T-helper 1 cell (primary cell): ENCODE measurements around the gene FCN3.
A peak's percentile ranks its signal among the peaks of the same experiment; 100 is the strongest.
"Not testable (repeated sequence)": the region's sequence is repeated elsewhere in the genome, so short reads cannot be mapped to it uniquely, and the experiment has no call there.

ENCODE experiments used
- DNase-seq, 5 donors: peaks; one replicate each; pipeline ENCODE4 v3.0.0-alpha.2; 2012 to 2020

FCN3 gene

DNA sequence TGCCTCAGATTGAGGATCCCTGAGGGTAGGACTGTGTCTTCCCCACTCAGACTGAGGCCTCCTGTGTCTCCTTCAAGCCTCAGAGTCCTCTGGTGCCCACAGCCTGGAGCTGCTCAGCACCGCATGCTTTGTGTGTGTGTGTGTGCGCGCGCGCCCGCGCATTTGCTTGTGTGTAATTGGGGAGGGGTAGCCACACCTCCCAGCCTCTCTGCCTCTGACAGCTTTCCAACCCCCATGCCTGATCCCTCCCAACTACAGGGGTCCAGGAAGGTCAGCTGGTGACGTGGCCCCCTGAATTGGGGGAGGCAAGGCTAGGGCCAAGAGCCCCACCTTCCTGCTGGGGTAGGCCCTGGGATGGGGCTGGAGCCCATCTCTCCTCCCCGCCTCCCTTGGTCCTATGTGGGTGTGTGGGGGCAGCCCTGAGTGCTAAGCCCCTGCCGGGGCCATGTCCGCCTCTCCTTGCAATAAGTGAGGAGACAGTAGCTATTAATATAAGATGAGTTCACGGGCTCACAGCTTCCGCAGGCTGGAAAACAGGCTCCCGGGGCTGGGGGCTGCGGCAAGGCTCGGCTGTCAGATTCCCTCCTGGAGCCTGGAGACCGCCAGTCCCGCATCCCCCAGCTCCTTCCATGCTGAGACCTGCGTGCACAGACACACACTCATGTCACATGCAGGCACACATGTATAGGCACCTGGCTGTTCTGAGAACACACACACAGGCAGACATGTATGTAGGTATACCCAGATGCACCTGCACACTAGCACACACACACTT is 24.8 kb upstream of the FCN3 start:
- no peak for DNase-seq

DNA sequence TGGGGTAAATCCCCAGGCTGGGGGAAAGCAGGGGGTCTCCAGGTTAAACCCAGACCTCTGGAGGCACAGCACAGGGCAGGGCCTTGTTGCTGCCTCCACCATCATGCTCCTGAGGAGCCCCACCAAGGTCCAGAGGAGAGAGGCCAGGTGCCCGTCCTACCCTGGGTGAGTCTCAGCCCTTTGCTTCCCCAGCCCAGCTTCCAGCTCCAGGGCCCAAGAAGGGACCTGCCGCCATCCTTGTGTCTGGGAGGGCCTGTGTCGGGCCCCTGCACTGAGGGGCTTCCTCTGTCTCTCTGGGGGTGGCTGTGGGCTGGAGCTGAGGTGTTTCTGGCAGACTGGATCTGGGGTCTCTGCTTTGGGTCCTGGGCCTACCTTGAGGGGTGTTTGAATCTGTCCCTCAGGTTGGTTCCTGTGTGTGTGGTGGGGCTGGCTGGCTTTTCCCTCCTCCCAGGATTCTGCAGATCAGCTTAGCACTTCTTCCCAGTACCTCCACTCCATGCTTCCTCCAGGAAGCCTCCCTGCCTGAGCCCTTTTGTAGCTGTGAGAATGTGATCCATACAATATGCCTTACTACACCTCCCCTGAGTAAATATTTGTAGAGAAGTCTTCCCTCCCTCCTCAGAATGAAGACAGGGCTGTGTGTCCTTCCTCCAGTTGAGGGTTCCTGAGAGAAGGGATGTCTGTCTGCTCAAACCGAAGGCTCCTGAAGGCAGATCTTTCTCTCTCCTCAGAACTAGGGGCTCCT is 24.0 kb upstream of the FCN3 start:
- no peak for DNase-seq

DNA sequence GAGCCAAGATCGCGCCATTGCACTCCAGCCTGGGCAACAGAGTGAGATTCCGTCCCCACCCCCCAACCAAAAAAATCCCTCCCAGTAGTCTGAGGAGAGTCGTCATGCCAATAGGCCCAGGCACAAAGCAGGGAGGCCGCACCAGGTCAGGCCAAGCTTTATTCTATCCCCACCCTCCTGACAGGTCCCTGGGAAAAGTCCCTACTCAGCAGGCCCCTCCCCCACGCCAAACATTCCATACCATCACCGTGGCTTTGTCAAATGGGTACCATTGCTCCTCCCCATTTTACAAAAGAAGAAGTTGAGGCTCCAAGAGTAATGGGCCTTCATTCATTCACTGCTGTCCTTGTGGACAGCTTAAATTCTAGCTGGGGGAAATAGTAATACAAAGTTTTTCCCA is 23.1 kb upstream of the FCN3 start:
- DNase-seq, result no peak

DNA sequence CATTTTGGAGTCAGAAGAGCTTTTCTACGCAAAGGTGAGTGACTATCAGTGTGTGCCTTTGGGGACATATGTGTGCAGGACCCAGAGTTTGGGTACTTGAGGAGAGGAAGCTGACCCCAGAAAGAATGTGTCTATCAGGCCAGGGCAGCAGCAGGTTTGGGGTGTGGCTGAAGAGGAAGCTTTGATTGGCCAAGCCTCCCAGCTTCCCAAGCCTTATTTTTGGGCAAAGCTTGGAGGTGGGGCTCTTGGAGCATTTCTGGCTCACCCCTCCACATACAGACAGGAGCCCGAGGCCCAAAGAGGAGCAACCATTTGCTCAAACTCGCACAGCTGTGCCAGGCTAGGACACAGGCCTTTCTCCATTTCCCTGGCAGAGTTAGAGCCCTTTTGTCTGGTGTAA is 22.5 kb upstream of the FCN3 start:
- DNase-seq, result no peak

DNA sequence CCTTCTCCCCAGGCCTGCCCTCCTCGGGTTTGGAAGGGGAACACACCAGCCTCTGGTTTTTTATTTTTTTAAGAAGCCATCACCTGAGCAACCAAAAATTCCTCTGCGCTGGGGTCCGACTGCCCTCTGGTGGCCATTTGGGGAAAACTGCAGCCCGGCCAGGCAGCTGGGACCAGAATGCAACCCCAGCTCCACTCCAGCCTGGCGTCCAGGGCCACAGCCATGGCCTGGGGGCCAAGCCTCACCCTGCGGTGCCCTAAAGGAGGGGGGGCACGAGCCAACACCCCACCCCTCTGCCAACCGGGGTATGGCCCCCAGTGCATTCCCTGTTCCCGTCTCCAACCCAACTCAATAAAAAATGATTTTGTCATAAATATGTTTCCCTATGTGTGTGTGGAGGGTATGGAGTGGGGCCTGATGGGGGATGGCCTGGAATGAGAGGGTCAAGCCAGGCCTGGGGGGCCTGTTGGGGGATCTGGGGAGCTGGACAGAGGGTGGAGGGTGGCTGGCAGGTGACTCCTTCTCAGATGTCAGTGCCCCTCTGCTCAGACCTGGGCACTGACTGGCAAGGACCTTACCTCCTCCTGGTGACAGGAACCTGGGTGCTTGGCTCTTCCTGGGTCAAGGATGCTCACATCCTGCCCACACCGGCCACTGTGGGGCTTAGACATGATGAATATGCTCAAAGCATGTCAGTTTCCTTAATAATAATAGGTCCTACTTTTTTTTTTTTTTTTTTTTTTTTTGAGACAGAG is 21.0 kb upstream of the FCN3 start:
- DNase-seq, result peak; percentile 58 to 75 (median 71)

DNA sequence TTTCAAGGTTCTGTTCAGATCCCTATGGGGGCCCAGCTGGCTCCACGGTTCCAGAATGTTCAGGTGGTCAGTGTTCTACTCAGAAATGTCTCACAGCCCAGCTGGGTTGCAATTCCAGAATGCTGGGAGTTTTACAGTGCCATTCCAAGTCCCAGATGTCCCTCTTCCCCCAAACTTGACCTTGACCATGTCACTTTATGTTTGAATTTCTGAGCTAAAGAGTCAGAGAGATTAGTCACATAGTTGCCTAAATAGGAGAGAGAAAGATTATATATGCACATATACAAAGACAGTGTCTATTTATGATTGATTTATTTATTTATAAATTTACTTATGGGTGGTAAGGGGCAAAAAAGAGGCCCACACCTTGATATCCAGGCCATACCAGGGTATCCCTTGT is 20.3 kb upstream of the FCN3 start:
- no peak for DNase-seq

DNA sequence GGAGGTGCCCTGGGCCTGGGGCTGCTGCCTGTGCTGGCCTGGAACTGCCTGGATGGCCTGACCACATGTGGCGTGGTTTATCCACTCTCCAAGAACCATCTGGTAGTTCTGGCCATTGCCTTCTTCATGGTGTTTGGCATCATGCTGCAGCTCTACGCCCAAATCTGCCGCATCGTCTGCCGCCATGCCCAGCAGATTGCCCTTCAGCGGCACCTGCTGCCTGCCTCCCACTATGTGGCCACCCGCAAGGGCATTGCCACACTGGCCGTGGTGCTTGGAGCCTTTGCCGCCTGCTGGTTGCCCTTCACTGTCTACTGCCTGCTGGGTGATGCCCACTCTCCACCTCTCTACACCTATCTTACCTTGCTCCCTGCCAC is 19.6 kb upstream of the FCN3 start:
- DNase-seq, result no peak

DNA sequence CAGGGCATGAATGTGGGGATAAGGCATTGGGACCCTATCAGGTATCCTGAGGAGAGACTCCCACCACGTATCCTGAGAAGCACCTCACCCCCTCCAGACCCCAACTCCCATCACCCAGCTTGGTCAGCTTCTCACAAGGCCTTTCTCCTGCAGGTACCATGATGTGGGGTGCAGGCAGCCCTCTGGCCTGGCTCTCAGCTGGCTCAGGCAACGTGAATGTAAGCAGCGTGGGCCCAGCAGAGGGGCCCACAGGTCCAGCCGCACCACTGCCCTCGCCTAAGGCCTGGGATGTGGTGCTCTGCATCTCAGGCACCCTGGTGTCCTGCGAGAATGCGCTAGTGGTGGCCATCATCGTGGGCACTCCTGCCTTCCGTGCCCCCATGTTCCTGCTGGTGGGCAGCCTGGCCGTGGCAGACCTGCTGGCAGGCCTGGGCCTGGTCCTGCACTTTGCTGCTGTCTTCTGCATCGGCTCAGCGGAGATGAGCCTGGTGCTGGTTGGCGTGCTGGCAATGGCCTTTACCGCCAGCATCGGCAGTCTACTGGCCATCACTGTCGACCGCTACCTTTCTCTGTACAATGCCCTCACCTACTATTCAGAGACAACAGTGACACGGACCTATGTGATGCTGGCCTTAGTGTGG is 19.1 kb upstream of the FCN3 start:
- no peak for DNase-seq

DNA sequence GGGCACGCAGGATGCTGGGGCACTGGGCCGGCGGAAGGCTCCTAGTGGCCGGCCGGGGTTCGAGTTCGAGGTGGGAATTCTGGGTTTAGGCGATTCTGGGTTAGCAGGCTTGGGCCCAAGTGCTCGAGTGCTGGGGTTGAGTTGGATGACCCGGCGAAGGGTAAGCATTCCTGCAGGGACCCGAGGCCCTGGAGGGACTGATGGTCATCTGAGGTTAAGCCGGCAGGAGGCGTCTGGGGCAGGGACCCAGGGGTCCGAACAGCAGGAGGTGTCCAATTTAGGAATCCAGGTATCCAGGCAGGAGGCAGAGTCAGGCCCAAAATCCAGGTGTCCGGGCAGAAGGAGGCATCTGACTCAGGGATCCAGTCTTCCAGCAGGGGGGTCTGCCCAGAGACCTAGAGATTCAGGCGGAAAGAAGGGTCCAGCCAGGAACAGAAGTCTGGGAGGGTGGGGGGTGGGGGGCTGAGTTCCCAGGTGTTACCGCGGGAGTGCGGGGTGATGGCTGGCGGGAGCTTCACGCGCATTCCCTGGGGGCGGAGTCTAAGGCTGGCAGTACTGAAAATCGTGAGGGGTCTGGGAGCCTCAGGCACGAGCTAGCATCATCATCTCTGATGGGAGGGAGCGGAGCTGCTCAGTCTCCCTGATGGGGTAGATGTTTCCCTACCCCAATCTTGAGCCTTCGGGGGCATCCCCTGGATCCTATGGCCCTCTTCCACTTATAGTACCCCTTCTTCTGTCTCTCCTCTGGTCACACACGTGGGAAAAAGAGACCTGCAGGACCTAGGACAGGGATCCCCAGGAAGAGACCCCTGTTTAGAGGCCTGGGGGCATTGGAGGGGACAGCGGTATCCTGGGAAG is 18.4 kb upstream of the FCN3 start:
- no peak for DNase-seq

DNA sequence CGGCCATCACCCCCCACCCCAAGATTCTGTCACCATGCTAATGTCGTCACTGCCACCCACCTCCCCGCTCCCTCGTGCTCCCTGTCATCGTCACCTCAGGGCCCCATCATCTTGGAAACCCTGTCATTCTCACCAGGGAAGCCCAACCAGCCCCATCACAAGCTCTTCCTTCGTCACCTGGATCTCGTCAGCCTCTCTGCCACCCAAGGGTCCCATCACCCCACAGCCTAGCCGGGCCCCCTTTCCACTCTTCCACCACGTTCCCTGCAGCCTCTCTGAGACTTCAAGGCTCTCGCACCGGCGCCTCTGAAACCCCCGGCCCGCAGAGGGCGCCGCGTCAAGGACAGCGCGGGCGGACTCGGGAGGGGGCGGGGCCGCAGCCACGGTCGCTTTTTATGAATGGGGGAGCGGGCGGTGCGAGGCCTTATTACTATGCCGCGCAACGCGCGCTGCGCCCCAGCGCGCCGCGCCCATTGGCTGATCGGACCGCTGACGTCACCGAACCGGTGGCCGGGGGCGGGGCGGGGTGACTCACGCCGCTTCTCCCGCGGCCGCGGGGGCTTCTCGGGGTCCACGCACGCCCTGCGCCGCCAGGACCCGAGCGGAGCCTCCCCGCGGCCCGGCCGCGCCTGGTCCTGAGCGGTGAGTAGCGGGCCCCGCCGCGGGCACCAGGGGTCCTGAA is 17.6 kb upstream of the FCN3 start, which contains the start of gene GPR3:
TSS of gene GPR3 (plus strand) at position 527 of the 682 bp plus-strand sequence. CDS start 1,177 bp downstream, outside the sequence.
- peak; percentile 89 to 93 (median 92) for DNase-seq

DNA sequence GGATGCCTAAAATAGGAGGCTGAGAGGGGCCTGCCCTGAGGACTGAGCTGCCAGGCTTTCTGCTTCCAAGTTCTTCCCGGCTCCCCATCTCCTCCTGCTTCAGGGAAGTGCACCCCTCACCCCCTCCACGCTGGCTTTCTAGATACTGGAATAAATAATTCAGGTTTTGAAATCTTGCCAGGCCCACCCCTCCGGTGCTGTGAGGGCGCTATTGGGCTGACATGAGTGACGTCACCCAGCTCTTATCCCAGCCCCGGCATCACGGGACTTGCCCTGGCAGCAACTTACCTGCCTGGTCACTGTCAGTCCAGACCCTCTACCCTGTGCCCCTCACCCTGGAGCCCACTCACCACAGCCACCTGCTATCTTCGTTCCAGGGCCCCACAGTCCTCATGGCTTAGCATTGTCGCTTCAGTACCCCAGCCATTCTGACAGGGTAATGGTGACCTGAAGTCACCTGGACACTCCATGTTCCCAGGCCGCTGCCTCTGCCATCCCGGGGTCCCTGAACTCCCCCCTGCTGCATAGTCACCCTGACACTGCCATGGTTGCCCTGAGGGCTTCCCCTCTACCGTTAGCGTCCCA is 17.0 kb upstream of the FCN3 start:
- DNase-seq, result peak in 2 of 5 donors; percentile 11 to 21

DNA sequence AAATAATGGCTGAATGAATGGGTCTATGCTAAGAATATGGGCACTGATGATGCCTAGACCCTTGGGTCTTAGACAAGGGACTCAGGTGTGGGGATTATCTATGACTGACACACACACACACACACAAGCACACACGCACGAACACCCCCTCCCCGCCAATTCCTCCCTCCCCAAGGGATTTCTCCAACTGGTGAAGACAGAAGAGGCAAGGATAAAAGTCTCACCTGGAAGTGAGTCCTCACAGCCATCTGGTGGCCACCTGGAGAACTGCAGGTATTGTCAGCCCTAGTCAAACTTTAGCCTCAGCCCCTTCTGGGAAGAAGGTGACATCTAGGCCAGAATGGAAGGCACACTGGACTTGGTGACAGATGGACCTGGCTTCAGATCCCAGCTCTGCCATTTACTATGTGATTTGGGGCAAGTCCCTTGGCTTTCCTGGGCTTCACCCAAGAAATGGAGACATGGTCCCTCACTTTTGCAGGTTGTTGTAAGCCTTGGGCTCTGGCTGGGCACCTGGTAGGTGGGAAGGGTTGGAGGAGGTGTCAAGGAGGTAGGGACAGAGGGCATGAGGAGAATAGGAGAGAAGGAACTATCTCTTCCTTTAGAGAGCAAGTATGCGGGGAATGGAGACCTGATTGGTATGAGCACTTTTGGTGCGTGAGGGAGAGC is 13.8 kb upstream of the FCN3 start:
- DNase-seq, result peak; percentile 48 to 76 (median 62)

DNA sequence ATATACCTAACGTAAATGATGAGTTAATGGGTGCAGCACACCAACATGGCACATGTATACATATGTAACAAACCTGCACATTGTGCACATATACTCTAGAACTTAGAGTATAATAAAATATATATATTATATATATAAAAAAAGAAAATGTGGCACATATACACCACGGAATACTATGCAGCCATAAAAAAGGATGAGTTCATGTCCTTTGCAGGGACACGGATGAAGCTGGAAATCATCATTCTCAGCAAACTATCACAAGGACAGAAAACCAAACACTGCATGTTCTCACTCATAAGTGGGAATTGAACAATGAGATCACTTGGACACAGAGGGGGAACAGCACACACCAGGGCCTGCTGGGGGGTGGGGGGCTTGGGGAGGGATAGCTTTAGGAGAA is 10.2 kb upstream of the FCN3 start:
- not testable (repeated sequence) for DNase-seq

DNA sequence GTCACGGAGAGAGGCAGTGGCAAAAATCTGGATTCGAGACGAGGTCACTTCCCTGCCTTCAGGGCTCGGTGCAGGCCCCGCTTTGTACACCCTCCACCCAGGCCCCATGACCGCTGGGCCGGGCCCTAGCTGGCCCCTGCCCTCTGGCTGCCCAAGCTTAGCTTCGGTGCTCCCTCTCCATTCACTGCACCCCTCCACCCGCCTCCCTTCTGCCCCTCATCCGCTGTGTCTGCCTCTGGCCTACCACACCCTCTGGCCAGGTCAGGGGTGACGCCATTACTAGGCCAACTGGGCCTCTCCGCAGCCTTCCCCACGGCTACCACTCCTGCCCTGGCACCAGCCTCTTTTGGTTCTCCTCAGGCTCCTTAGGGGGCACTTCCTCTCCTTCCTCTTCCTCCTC is 9.0 kb upstream of the FCN3 start:
- DNase-seq, result no peak

DNA sequence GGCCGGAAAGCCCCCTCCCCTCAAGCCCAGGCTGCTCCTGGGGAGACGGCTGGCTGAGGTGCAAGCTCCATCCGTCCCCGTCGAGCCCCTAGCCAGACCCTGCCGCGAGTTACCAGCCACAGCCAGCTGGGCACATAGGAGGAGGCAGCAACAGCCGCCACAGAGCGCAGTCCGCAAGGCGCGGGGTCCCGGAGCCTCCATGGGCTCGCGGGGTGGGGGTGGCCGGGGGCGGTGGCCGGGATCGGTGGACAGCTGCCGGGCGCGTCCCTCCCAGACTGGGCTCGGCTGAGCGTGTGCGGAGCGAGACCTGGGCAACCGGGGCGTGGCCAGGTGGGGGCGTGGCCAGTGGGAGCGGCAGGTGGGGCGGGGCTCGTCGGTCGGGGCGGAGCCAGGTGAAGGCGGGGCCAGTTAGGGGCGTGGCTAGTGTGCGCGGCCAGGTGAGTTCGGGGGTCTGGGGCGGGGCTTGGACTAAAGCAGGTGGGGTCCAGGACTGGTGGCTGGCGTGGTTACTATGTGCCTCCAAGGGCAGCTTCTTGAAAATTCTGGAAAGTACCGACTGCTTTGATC is 8.5 kb upstream of the FCN3 start, which contains the start of gene CD164L2:
TSS of gene CD164L2 (minus strand) at position 295 of the 567 bp plus-strand sequence. CDS start at position 201, 94 bp downstream.
- peak in 3 of 5 donors; percentile 38 to 47 (median 41) for DNase-seq

DNA sequence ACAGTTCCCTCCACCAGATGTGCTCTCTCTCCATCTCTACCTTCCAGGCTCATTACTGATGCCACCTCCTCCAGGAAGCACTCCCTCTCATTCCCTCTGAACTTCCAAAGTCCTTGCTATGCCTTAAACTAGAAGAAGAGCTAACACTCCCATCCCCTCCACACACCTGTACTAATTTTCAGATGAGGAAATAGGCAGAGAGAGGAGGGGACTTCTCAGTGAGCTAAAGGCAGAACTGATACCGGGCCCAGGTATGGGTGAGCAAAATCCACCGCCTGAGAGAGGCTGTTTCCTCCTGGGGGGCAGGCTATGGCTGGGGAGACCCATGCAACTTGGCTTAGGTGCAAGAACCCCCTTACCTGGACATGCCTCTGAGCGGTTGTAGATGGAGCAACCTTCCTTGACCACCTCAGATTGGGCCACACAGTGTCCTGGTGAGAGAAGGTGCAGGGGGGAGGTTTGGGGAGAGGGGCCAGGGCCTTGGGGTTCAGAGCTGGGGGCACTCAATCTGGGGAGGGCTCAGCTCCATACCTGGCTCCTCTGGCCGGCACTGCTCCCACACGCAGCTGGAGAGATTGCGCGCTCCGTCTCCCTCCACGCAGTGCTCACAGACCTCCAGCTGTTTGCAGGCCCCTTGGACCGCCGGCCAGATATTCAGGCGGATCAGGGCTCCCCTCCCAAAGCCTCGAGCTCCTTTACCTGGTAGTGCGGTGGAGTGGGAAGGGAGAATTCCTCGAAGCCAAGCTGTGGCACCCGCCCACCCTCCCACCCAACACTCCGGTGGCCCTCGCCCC is 7.5 kb upstream of the FCN3 start:
- no peak for DNase-seq

DNA sequence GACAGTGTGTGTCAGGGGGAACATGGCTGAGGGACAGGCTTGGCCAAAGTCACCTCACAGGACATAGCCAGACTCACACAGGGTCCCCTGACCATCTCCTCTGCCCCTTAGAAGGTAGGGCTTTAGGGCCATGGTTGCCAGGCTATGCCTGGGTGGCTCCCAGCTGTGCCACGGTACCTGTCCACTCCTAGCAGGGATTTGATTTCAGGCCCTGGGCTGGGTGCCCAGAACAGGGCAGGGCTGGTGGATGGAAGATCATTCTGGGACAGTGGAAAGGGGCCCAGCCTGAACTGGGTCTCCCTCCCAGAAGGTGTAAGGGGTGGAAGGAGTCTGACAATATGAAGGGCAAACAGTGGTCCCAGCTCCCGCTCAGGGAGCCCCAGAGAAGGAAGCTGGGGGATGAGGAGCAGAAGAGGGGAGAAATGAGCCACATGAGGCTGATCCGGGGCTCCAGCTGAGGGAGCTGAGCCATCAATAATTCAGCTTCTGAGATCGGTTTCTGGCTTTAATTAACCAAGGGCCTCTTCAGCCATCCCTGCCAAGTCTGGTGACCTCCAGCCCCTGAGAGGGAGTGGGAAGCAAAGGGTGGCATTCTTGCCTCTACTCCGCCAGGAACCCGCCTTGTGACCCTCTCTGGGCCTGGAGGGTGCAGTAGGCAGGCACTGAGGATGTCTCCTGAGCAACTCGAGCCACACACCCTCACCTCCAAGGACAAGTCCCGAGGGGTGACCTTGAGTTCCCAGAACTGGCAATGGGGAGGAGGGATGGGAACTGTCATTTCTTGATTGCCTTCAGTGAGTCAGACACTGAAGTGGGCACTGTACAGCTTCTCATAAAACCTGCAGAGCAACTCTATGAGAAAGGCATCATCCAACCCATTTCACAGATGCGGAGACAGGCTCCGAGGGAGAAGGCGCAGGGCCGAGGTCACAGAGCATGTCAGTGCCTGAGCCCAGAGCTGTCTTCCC is 6.4 kb upstream of the FCN3 start:
- no peak for DNase-seq

DNA sequence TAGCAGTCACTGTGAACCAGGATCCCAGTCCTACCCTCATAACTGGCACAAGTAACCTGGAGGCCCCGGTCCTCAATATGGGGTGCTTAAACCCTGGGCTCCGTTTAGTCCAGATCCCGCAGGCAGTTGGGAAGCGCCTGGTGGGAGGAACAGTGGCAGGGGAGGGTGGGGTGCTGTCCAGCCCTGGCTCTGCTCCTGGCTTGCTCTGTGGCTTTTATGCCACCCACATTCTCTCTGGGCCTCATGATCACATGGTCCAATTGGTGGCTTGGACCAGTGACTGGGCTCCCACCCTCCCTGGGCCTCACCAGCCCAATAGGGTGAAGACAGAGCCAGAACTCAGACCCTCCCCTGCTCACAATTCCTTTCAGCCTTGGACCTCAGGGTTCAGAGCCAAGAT is 5.6 kb upstream of the FCN3 start:
- no peak for DNase-seq
